Astrocyte (in vitro differentiated cells and primary cell): ENCODE measurements around the gene GADD45GIP1. TPM values are rescaled to one million over a fixed set of nuclear protein-coding genes. Genes with fewer than 3 reads are reported as not detected.
A peak's percentile ranks its signal among the peaks of the same experiment; 100 is the strongest.

Source experiments
- DNase-seq: peaks from one replicate; pipeline ENCODE4 v3.0.0-alpha.2; 2010; ENCODE audit warnings: low read depth
- FAIRE-seq: peaks from 2 replicates; lab custom pipeline; 2011; peaks lifted over from hg19 to GRCh38; lab: Jason Lieb, UNC
- H2AFZ ChIP-seq: 2 replicates; pipeline ENCODE4 v1.6.0; 2012; ENCODE audit warnings: low read depth, low read length, inconsistent platforms
- H3K27ac ChIP-seq: 2 replicates; pipeline ENCODE4 v1.5.1; 2011; ENCODE audit warnings: low read depth, low read length, inconsistent platforms
- H3K27me3 ChIP-seq: 2 replicates; pipeline ENCODE4 v1.6.0; 2011; ENCODE audit warnings: low read length, inconsistent platforms; ENCODE audit not compliant: insufficient read depth
- H3K36me3 ChIP-seq: 2 replicates; pipeline ENCODE4 v1.5.1; 2011; ENCODE audit warnings: low read length, inconsistent platforms; ENCODE audit not compliant: insufficient read depth
- H3K4me1 ChIP-seq: 2 replicates; pipeline ENCODE4 v1.5.1; 2011; ENCODE audit warnings: low read length, inconsistent platforms; ENCODE audit not compliant: insufficient read depth
- H3K4me2 ChIP-seq: 2 replicates; pipeline ENCODE4 v1.6.0; 2012; ENCODE audit warnings: low read length, inconsistent platforms
- H3K4me3 ChIP-seq: 2 replicates; pipeline ENCODE4 v1.5.1; 2011; ENCODE audit warnings: low read depth, mild to moderate bottlenecking, low read length, inconsistent platforms; ENCODE audit not compliant: insufficient read depth
- H3K79me2 ChIP-seq: 2 replicates; pipeline ENCODE4 v1.6.0; 2012; ENCODE audit warnings: mild to moderate bottlenecking, low read length, inconsistent platforms; ENCODE audit not compliant: insufficient read depth
- H3K9ac ChIP-seq: 2 replicates; pipeline ENCODE4 v1.6.0; 2012; ENCODE audit warnings: mild to moderate bottlenecking, low read length, inconsistent platforms
- H3K9me3 ChIP-seq: 2 replicates; pipeline ENCODE4 v1.5.1; 2012; ENCODE audit warnings: low read depth, mild to moderate bottlenecking, low read length, inconsistent platforms; ENCODE audit not compliant: insufficient read depth
- H4K20me1 ChIP-seq: 2 replicates; pipeline ENCODE4 v1.6.0; 2012; ENCODE audit warnings: low read length, inconsistent platforms; ENCODE audit not compliant: insufficient read depth
- H3K27ac Mint-ChIP-seq: one replicate; pipeline ENCODE4 v1.8.0; 2021; ENCODE audit warnings: mild to moderate bottlenecking, mixed read lengths; ENCODE audit not compliant: unreplicated experiment
- H3K27me3 Mint-ChIP-seq: one replicate; pipeline ENCODE4 v1.8.0; 2021; ENCODE audit warnings: low read depth, mixed read lengths; ENCODE audit not compliant: unreplicated experiment
- H3K36me3 Mint-ChIP-seq: one replicate; pipeline ENCODE4 v1.8.0; 2021; ENCODE audit warnings: low read depth, mixed read lengths; ENCODE audit not compliant: unreplicated experiment
- H3K4me1 Mint-ChIP-seq: one replicate; pipeline ENCODE4 v1.8.0; 2021; ENCODE audit warnings: low read depth, mixed read lengths; ENCODE audit not compliant: unreplicated experiment
- H3K4me3 Mint-ChIP-seq: one replicate; pipeline ENCODE4 v1.8.0; 2021; ENCODE audit warnings: mild to moderate bottlenecking, moderate library complexity, mixed read lengths; ENCODE audit not compliant: unreplicated experiment
- H3K9me3 Mint-ChIP-seq: one replicate; pipeline ENCODE4 v1.8.0; 2021; ENCODE audit warnings: mild to moderate bottlenecking, mixed read lengths; ENCODE audit not compliant: unreplicated experiment
- EZH2 ChIP-seq: IDR thresholded peaks from 2 replicates; pipeline ENCODE4 v1.6.1; 2012; ENCODE audit warnings: mild to moderate bottlenecking, low read length, inconsistent platforms; ENCODE audit not compliant: insufficient read depth
- total RNA-seq: library from RNA; stranded (reverse); gene quantifications from 2 replicates; pipeline ENCODE4 v1.2.1, GENCODE V29; 2021
- TF ChIP-seq, protein P1 (sequence below): IDR thresholded peaks from 2 replicates; pipeline ENCODE4 v1.5.1; 2011; ENCODE audit warnings: low read depth, mild to moderate bottlenecking, inconsistent platforms, low read length, moderate library complexity; ENCODE audit not compliant: insufficient read depth

Gene GADD45GIP1
- total RNA-seq, 1 donor from 2014 or later = 35.5 TPM

DNA sequence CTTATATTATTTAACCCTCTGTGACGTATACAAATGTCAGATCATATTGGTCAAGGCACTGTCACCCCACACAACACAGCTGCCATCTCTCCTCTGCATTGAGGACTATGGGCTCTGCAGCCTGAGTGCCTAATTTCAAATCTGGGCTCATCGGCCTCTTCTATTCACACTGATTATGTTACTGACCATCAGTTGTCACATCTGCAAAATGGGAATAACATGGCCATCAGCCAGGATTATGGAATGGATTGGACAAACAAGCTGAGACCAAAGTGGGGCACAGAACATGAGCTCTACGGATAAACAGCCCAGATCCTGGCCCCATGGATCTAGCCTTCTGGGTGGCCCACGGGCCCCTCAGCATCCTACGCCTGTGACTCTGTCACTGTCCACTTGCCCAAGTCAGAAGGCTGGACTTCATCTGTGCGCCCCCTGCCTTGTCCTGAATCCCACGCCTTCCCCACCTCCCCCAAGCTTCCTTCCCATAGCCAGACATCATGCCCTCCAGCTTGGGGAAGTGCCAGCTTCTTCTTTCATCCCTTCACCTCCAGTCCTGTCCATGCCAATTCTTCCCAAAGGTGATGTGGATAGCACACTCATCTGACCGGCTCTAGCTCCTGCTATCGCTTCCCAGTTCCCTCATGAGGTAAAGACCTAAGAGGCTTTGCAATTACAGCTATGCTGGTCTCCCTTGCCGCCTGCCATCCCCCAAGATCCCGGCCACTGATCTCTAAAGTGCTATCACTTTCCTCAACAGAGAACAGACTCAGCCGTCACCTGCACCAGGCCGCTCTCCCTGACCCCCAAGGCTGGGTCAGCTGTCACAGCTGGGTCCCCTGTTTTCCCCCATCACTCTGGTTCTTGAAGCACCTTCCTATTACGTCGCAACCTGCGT lies 24.4 kb downstream of the GADD45GIP1 start:
- peaks cover 13% of the 10 kb centered on the region for H3K4me1 ChIP-seq
- peak overlapping the region; percentile 63 for H3K27ac ChIP-seq
- H4K20me1 ChIP-seq = peaks cover 28% of the 10 kb centered on the region
- Mint-ChIP-seq H3K4me1 (peaks cover 12% of the 10 kb centered on the region), H3K27ac (peak overlapping the region; percentile 96), H3K27me3 (no peaks in the 10 kb centered on the region), H3K36me3 (peaks cover 8% of the 10 kb centered on the region), H3K4me3 (peak overlapping the region; percentile 100), H3K9me3 (no peaks in the 10 kb centered on the region)
- peak overlapping the region; percentile 91 for H2AFZ ChIP-seq
- H3K79me2 ChIP-seq = peaks cover 33% of the 10 kb centered on the region
- peak overlapping the region; percentile 92 for H3K9ac ChIP-seq
- DNase-seq (no peak), FAIRE-seq (no peak)
- no peaks in the 10 kb centered on the region for H3K9me3 ChIP-seq
- H3K4me2 ChIP-seq = peak overlapping the region; percentile 97
- no peaks in the 10 kb centered on the region for H3K27me3 ChIP-seq
- TF ChIP-seq, protein P1, sequence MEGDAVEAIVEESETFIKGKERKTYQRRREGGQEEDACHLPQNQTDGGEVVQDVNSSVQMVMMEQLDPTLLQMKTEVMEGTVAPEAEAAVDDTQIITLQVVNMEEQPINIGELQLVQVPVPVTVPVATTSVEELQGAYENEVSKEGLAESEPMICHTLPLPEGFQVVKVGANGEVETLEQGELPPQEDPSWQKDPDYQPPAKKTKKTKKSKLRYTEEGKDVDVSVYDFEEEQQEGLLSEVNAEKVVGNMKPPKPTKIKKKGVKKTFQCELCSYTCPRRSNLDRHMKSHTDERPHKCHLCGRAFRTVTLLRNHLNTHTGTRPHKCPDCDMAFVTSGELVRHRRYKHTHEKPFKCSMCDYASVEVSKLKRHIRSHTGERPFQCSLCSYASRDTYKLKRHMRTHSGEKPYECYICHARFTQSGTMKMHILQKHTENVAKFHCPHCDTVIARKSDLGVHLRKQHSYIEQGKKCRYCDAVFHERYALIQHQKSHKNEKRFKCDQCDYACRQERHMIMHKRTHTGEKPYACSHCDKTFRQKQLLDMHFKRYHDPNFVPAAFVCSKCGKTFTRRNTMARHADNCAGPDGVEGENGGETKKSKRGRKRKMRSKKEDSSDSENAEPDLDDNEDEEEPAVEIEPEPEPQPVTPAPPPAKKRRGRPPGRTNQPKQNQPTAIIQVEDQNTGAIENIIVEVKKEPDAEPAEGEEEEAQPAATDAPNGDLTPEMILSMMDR = no peak
- no peak for TF ChIP-seq EZH2
- peak overlapping the region; percentile 94 for H3K4me3 ChIP-seq
- peaks cover 17% of the 10 kb centered on the region for H3K36me3 ChIP-seq

DNA sequence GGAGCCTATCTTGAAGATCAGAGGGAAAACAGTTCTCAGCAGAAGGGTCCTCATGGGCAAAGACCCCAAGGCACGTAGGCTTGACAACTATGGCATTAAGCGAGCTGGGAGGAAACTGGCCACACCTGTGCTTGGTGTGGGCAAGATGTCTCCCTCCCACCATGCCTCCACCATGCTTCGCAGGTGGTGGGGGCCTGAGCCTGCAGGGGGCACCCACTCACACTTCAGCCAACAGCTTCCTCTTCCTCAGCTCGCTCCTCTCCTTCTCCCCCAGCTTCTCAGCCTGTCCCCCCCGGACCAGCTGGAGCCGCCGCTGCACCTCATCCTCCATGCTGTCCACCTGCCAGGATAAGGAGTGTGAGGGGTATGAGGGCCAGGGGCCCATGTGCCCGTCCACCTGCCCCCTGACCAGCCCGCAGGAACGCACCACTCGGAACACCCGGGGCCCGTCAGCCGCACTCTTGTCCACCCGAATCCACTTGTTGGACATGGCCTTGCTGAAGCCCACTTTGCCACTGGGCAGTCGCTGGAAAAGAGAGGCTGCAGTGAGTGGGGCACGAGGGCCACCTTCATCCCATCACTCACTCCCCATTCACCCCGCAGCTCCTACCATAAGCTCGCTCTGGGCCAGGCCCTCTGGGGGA lies 26.9 kb downstream of the GADD45GIP1 start:
- Histone ChIP-seq H3K4me2 (no peak overlapping the region), H4K20me1 (peaks cover 33% of the 10 kb centered on the region), H3K27ac (no peak overlapping the region), H3K36me3 (peaks cover 18% of the 10 kb centered on the region), H3K79me2 (peaks cover 33% of the 10 kb centered on the region), H2AFZ (no peak overlapping the region), H3K9ac (no peak overlapping the region), H3K4me3 (no peak overlapping the region), H3K9me3 (no peaks in the 10 kb centered on the region), H3K4me1 (peaks cover 8% of the 10 kb centered on the region), H3K27me3 (no peaks in the 10 kb centered on the region)
- Mint-ChIP-seq H3K4me3 (no peak overlapping the region), H3K4me1 (peaks cover 9% of the 10 kb centered on the region), H3K27ac (no peak overlapping the region), H3K27me3 (no peaks in the 10 kb centered on the region), H3K9me3 (no peaks in the 10 kb centered on the region), H3K36me3 (peaks cover 15% of the 10 kb centered on the region)
- TF ChIP-seq EZH2 = no peak
- TF ChIP-seq, protein P1 = no peak
- FAIRE-seq (no peak), DNase-seq (no peak)
